H1 (cell line): Measurements from ENCODE around the gene SH3BP5. TPM values are rescaled to one million over a fixed set of nuclear protein-coding genes. Genes with fewer than 3 reads are reported as not detected.

ENCODE experiments used
- CTCF ChIA-PET: fragments of 300-600 bp; sonication (Branson Sonifier 250); formaldehyde crosslinking; loops from one replicate; lab custom pipeline; 2021; ENCODE audit not compliant: partially characterized antibody; lab: Charles Lee
- POLR2A ChIA-PET: fragments of 300-600 bp; sonication (Branson Sonifier 250); formaldehyde crosslinking; loops from one replicate; lab custom pipeline; 2021; ENCODE audit warnings: inconsistent platforms; ENCODE audit not compliant: partially characterized antibody; lab: Charles Lee
- DNase-seq, 2 experiments: peaks; one replicate each; pipeline versions ENCODE4 v3.0.0 to v3.0.0-alpha.2; 2010 to 2022; ENCODE audit warnings: low spot score in 2 of 2, low read depth in 1 of 2, mixed read lengths in 1 of 2
- FAIRE-seq: peaks from 2 replicates; lab custom pipeline; 2011; peaks lifted over from hg19 to GRCh38; lab: Jason Lieb, UNC
- H2AFZ ChIP-seq: 2 replicates; pipeline ENCODE4 v1.8.1; 2012; ENCODE audit warnings: low read length, inconsistent platforms
- H2AK5ac ChIP-seq: 2 replicates; pipeline ENCODE4 v1.6.1; 2013; ENCODE audit warnings: low read depth, low read length
- H2BK120ac ChIP-seq: replicated peaks from 2 replicates; pipeline ENCODE3; 2013; ENCODE audit warnings: low read depth, low read length, inconsistent platforms
- H2BK12ac ChIP-seq: 2 replicates; pipeline ENCODE4 v1.6.1; 2013; ENCODE audit warnings: low read depth, low read length
- H2BK15ac ChIP-seq: 2 replicates; pipeline ENCODE4 v1.6.1; 2013; ENCODE audit warnings: low read length
- H2BK20ac ChIP-seq: 2 replicates; pipeline ENCODE4 v1.6.1; 2013; ENCODE audit warnings: low read length
- H2BK5ac ChIP-seq: 2 replicates; pipeline ENCODE4 v1.6.1; 2013; ENCODE audit warnings: low read depth, low read length
- H3K14ac ChIP-seq: 2 replicates; pipeline ENCODE4 v1.6.1; 2013; ENCODE audit warnings: inconsistent platforms; ENCODE audit not compliant: insufficient read length
- H3K18ac ChIP-seq: 2 replicates; pipeline ENCODE4 v1.6.1; 2013; ENCODE audit warnings: low read length; ENCODE audit errors: extremely low read depth
- H3K23ac ChIP-seq: 2 replicates; pipeline ENCODE4 v1.6.1; 2013; ENCODE audit warnings: inconsistent platforms; ENCODE audit not compliant: insufficient read length
- H3K23me2 ChIP-seq: 2 replicates; pipeline ENCODE4 v1.6.1; 2013; ENCODE audit warnings: low read depth, low read length
- H3K27ac ChIP-seq: 2 replicates; pipeline ENCODE4 v1.6.1; 2011; ENCODE audit warnings: low read depth, low read length, inconsistent platforms
- H3K27me3 ChIP-seq, 4 experiments: replicated peaks in 1 of 4; 1 replicate in 1 of 4; 2 replicates in 3 of 4; pipeline versions ENCODE4 v1.6.1 to v1.8.1; 2011 to 2013; ENCODE audit warnings: low read length in 3 of 4, mild to moderate bottlenecking in 3 of 4, inconsistent platforms in 2 of 4, mixed read lengths in 2 of 4, moderate library complexity in 1 of 4; ENCODE audit not compliant: control insufficient read depth in 3 of 4, insufficient read depth in 3 of 4; ENCODE audit errors: extremely low read depth in 1 of 4
- H3K36me3 ChIP-seq, 4 experiments: 2 replicates each; pipeline versions ENCODE4 v1.6.1 to v1.8.1; 2011 to 2013; ENCODE audit warnings: mild to moderate bottlenecking in 4 of 4, low read length in 3 of 4, moderate library complexity in 2 of 4, control low read depth in 1 of 4, inconsistent platforms in 1 of 4; ENCODE audit not compliant: insufficient read depth in 4 of 4, control insufficient read depth in 2 of 4
- H3K4ac ChIP-seq: replicated peaks from 2 replicates; pipeline ENCODE3; 2013; ENCODE audit warnings: low read length, low read depth, mixed read lengths, inconsistent platforms; ENCODE audit not compliant: insufficient read length
- H3K4me1 ChIP-seq, 4 experiments: replicated peaks in 1 of 4; 1 replicate in 1 of 4; 2 replicates in 3 of 4; pipeline versions ENCODE4 v1.6.1 to v1.8.1; 2011 to 2013; ENCODE audit warnings: low read length in 3 of 4, inconsistent platforms in 2 of 4, mixed read lengths in 1 of 4; ENCODE audit not compliant: insufficient read depth in 4 of 4, control insufficient read depth in 3 of 4
- H3K4me2 ChIP-seq, 2 experiments: 2 replicates each; pipeline versions ENCODE4 v1.6.1 to v1.8.1; 2011 to 2013; ENCODE audit warnings: low read depth in 2 of 2, low read length in 2 of 2, control low read depth in 1 of 2, inconsistent platforms in 1 of 2, mild to moderate bottlenecking in 1 of 2; ENCODE audit not compliant: insufficient read depth in 1 of 2
- H3K4me3 ChIP-seq, 4 experiments: fragments of 200-600, 300-600 bp in 1 of 4; sonication (generic), shearing (Covaris generic), sonication (Bioruptor Twin) in 1 of 4; 2 replicates each; pipeline versions ENCODE4 v1.5.1 to v1.8.1; 2011 to 2016; ENCODE audit warnings: low read length in 4 of 4, low read depth in 3 of 4, control low read depth in 2 of 4, inconsistent platforms in 2 of 4, mild to moderate bottlenecking in 2 of 4, mixed read lengths in 1 of 4, moderate library complexity in 1 of 4; ENCODE audit not compliant: insufficient read depth in 2 of 4; ENCODE audit errors: extremely low read depth in 1 of 4
- H3K56ac ChIP-seq: replicated peaks from 2 replicates; pipeline ENCODE3; 2013; ENCODE audit warnings: low read depth, mild to moderate bottlenecking, mixed read lengths, low read length, inconsistent platforms; ENCODE audit not compliant: insufficient read length
- H3K79me1 ChIP-seq: 2 replicates; pipeline ENCODE4 v1.6.1; 2013; ENCODE audit warnings: low read depth, low read length, control low read depth
- H3K79me2 ChIP-seq, 2 experiments: 2 replicates each; pipeline versions ENCODE4 v1.6.1 to v1.8.1; 2012 to 2013; ENCODE audit warnings: low read length in 2 of 2, mild to moderate bottlenecking in 2 of 2, inconsistent platforms in 1 of 2; ENCODE audit not compliant: insufficient read depth in 2 of 2, control insufficient read depth in 1 of 2
- H3K9ac ChIP-seq, 4 experiments: replicated peaks in 1 of 4; 1 replicate in 1 of 4; 2 replicates in 3 of 4; pipeline versions ENCODE4 v1.6.1 to v1.8.1; 2011 to 2013; ENCODE audit warnings: low read depth in 3 of 4, low read length in 3 of 4, control low read depth in 2 of 4, mild to moderate bottlenecking in 2 of 4, moderate library complexity in 2 of 4, inconsistent platforms in 1 of 4; ENCODE audit errors: extremely low read depth in 1 of 4
- H3K9me3 ChIP-seq, 2 experiments: 2 replicates each; pipeline versions ENCODE4 v1.6.1 to v1.8.1; 2012 to 2013; ENCODE audit warnings: mild to moderate bottlenecking in 2 of 2, moderate library complexity in 2 of 2, control low read depth in 1 of 2, inconsistent platforms in 1 of 2, low read depth in 1 of 2, low read length in 1 of 2, mixed read lengths in 1 of 2; ENCODE audit not compliant: insufficient read depth in 2 of 2
- H4K20me1 ChIP-seq, 2 experiments: replicated peaks in 1 of 2; 2 replicates each; pipeline versions ENCODE3 to v1.8.1; 2011 to 2013; ENCODE audit warnings: inconsistent platforms in 2 of 2, low read length in 2 of 2, mild to moderate bottlenecking in 1 of 2; ENCODE audit not compliant: insufficient read depth in 2 of 2, control insufficient read depth in 1 of 2
- H4K5ac ChIP-seq: 2 replicates; pipeline ENCODE4 v1.6.1; 2013; ENCODE audit warnings: low read length, low read depth, mixed read lengths, inconsistent platforms; ENCODE audit not compliant: insufficient read length
- H4K8ac ChIP-seq: 2 replicates; pipeline ENCODE4 v1.8.0; 2013; ENCODE audit warnings: mild to moderate bottlenecking, moderate library complexity, low read length, inconsistent platforms; ENCODE audit not compliant: insufficient read depth; ENCODE audit errors: extremely low read depth
- H4K91ac ChIP-seq: replicated peaks from 2 replicates; pipeline ENCODE3; 2013; ENCODE audit warnings: low read length, mixed read lengths, inconsistent platforms; ENCODE audit not compliant: insufficient read length
- BACH1 ChIP-seq: IDR thresholded peaks from 2 replicates; pipeline ENCODE4 v1.6.1; 2012; ENCODE audit warnings: low read length, improper control_type of control experiment
- E2F6 ChIP-seq: IDR thresholded peaks from 2 replicates; pipeline ENCODE4 v1.6.1; 2012; ENCODE audit warnings: inconsistent platforms
- GABPA ChIP-seq: IDR thresholded peaks from 2 replicates; pipeline ENCODE4 v1.6.1; 2011; ENCODE audit warnings: mild to moderate bottlenecking, low read length, moderate library complexity, borderline replicate concordance; ENCODE audit not compliant: insufficient read depth
- GTF2F1 ChIP-seq: IDR thresholded peaks from 2 replicates; pipeline ENCODE4 v1.6.1; 2012; ENCODE audit warnings: low read depth, low read length, improper control_type of control experiment, borderline replicate concordance
- KDM4A ChIP-seq: IDR thresholded peaks from one replicate; pipeline ENCODE4 v1.7.1; 2012; ENCODE audit warnings: low read depth, mild to moderate bottlenecking, moderate library complexity, low read length, inconsistent platforms; ENCODE audit not compliant: severe bottlenecking
- POU5F1 ChIP-seq: IDR thresholded peaks from 2 replicates; pipeline ENCODE4 v1.6.1; 2011; ENCODE audit warnings: low read depth, mild to moderate bottlenecking, low read length, moderate library complexity
- RAD21 ChIP-seq, 2 experiments: IDR thresholded peaks in 1 of 2; conservative IDR thresholded peaks in 1 of 2; 2 replicates each; pipeline ENCODE4 v1.6.1; 2011; ENCODE audit warnings: low read depth in 2 of 2, low read length in 2 of 2, improper control_type of control experiment in 1 of 2, inconsistent platforms in 1 of 2, mild to moderate bottlenecking in 1 of 2, moderate library complexity in 1 of 2
- SAP30 ChIP-seq: fragments of 300-600 bp; sonication (generic); IDR thresholded peaks from 2 replicates; pipeline ENCODE4 v1.7.1; 2012; ENCODE audit warnings: low read length, moderate library complexity, mild to moderate bottlenecking, inconsistent platforms; ENCODE audit not compliant: insufficient read depth, insufficient replicate concordance
- TEAD4 ChIP-seq: IDR thresholded peaks from 2 replicates; pipeline ENCODE4 v1.6.1; 2012; ENCODE audit warnings: low read depth, low read length, inconsistent platforms, mixed read lengths
- WGBS, 2 experiments: shearing (Covaris generic) in 1 of 2; methylation state at CpG; one replicate each; pipeline versions ENCODE4 v1.1.6 to v1.1.7; 2013 to 2015; ENCODE audit warnings: low lambda C conversion rate in 2 of 2, mixed read lengths in 2 of 2, inconsistent platforms in 1 of 2, low coverage in 1 of 2, missing lambda C conversion rate in 1 of 2; ENCODE audit not compliant: insufficient replicate concordance in 2 of 2, insufficient coverage in 1 of 2, insufficient read length in 1 of 2; ENCODE audit errors: extremely low coverage in 1 of 2, missing lambda C conversion rate in 1 of 2; 5-methylcytosine and 5-hydroxymethylcytosine counted together
- polyA plus RNA-seq, 7 experiments: library from polyadenylated mRNA; depleted of rRNA in 3 of 7; stranded (reverse) in 5 of 7; unstranded in 2 of 7; fragments of >200 nt in 5 of 7; fragments of 200-250 nt in 2 of 7; gene quantifications; 1 replicate in 5 of 7; 2 replicates in 1 of 7; 4 replicates in 1 of 7; pipeline versions ENCODE4 v1.2.1 to v1.2.3, GENCODE V29; 2011 to 2013; ENCODE audit warnings: missing spikeins in 2 of 7, mixed read lengths in 2 of 7
- total RNA-seq: library from RNA; stranded (reverse); fragmentation: NEBNext Ultra II Directional; extraction: Animal tissue kit (Norgen Biotek cat#: 25700); gene quantifications from 2 replicates; pipeline ENCODE4 v1.2.1, GENCODE V29; 2021

SH3BP5 gene
- total and polyA plus RNA-seq, 2 of the 8 experiments (the other 6 are each of a cell fraction or from before 2014, with no cell fraction given): 7.1 to 9.7 TPM

- peaks cover 0 to 11% of the 10 kb centered on the region in 2 experiments; a peak in 2 of 4 replicates for H3K79me2 ChIP-seq
- no peak overlapping the region for H3K23ac ChIP-seq
- peaks cover 0 to 3% (median 1%) of the 10 kb centered on the region in 4 experiments; a peak in 3 of 7 replicates for H3K4me1 ChIP-seq
- no peaks in the 10 kb centered on the region; the same call in 1 of the 2 replicates for H3K79me1 ChIP-seq
- H4K8ac ChIP-seq: peak overlapping the region; percentile 85
- peak overlapping the region; percentile 83 to 92 (median 86) for H3K4me3 ChIP-seq
- no peak overlapping the region for H3K4ac ChIP-seq
- peak overlapping the region; percentile 64 to 80 (median 79); a peak in 6 of 7 replicates for H3K9ac ChIP-seq
- peaks cover 0 to 3% (median 0%) of the 10 kb centered on the region in 4 experiments; a peak in 1 of 8 replicates for H3K36me3 ChIP-seq
- no peak overlapping the region for H2AK5ac ChIP-seq
- H4K5ac ChIP-seq: no peak overlapping the region
- no peak overlapping the region for H3K18ac ChIP-seq
- 0 out of 2 replicates have a peak overlapping the region, but pooled peaks have one; percentile 54 for H2AFZ ChIP-seq
- H2BK15ac ChIP-seq: no peak overlapping the region
- no peak overlapping the region for H2BK120ac ChIP-seq
- no peaks in the 10 kb centered on the region for H3K9me3 ChIP-seq
- peaks cover 7% of the 10 kb centered on the region; the same call in 1 of the 2 replicates for H3K23me2 ChIP-seq
- no peak for FAIRE-seq
- no peak overlapping the region for H2BK12ac ChIP-seq
- no peak overlapping the region for H3K14ac ChIP-seq
- no peaks in the 10 kb centered on the region for H3K27me3 ChIP-seq
- peak overlapping the region; percentile 70 to 80 for H3K4me2 ChIP-seq
- peaks cover 0 to 2% of the 10 kb centered on the region in 2 experiments for H4K20me1 ChIP-seq
- H3K56ac ChIP-seq: no peak overlapping the region
- H3K27ac ChIP-seq: peak overlapping the region; percentile 73; the same call in 1 of the 2 replicates
- DNase-seq: peak in 1 of 2 experiments; percentile 15
- ChIA-PET CTCF (interaction anchor here (0.6 to 1.6 kb wide), 4 partner anchors 10 to 99 kb away, joined by 3 to 13 read pairs (median 4); no protein-coding TSS in a partner anchor), POLR2A (interaction anchor here (0.6 to 1.3 kb wide), 4 partner anchors 16 to 79 kb away, joined by 3 to 4 read pairs (median 3); no protein-coding TSS in a partner anchor)
- no peak overlapping the region for H2BK20ac ChIP-seq
- WGBS, 2 experiments: 19 to 100% methylated on average over 1 to 30 of the region's 30 CpGs
- no peak overlapping the region for H2BK5ac ChIP-seq
- no peak overlapping the region for H4K91ac ChIP-seq
- TF ChIP-seq TEAD4 (no peak), BACH1 (no peak), KDM4A (peak; percentile 11), RAD21 (IDR thresholded peaks at IDR 0.05 in 1 of 2, conservative IDR thresholded peaks at IDR 0.05 in 1 of 2; ENCODE audit: low read depth in 2 of 2, low read length in 2 of 2) (no peak), E2F6 (no peak; the same call in none of the 2 replicates), POU5F1 (no peak), GTF2F1 (no peak), GABPA (no peak; the same call in 1 of the 2 replicates), SAP30 (no peak)
Observed at GRCh38 chr3:15206662-15207576, 125.5 kb downstream of the SH3BP5 start.
